Immature natural killer cell (primary cell): ENCODE results near the gene RAB14. TPM values are rescaled to one million over a fixed set of nuclear protein-coding genes. Genes with fewer than 3 reads are reported as not detected.

Experiments
- DNase-seq, 3 donors: peaks; one replicate each; pipeline ENCODE4 v3.0.0; 2022; ENCODE audit warnings: mixed read lengths in 1 of 3
- H3K27ac Mint-ChIP-seq, 6 donors: one replicate each; pipeline ENCODE4 v1.8.0; 2020; ENCODE audit warnings: mixed read lengths in 6 of 6, mild to moderate bottlenecking in 5 of 6, inconsistent platforms in 4 of 6, moderate library complexity in 3 of 6
- H3K27me3 Mint-ChIP-seq, 3 donors: one replicate each; pipeline ENCODE4 v1.8.0; 2020 to 2021; ENCODE audit warnings: low read depth in 3 of 3, mild to moderate bottlenecking in 3 of 3, mixed read lengths in 3 of 3, moderate library complexity in 3 of 3, inconsistent platforms in 1 of 3
- H3K36me3 Mint-ChIP-seq, 3 donors: one replicate each; pipeline ENCODE4 v1.8.0; 2020; ENCODE audit warnings: mixed read lengths in 3 of 3, inconsistent platforms in 2 of 3, mild to moderate bottlenecking in 2 of 3
- H3K4me1 Mint-ChIP-seq, 2 donors: one replicate each; pipeline ENCODE4 v1.8.0; 2020; ENCODE audit warnings: inconsistent platforms in 2 of 2, mild to moderate bottlenecking in 2 of 2, mixed read lengths in 2 of 2, moderate library complexity in 1 of 2
- H3K4me3 Mint-ChIP-seq, 5 donors: one replicate each; pipeline ENCODE4 v1.8.0; 2020; ENCODE audit warnings: mild to moderate bottlenecking in 5 of 5, mixed read lengths in 5 of 5, inconsistent platforms in 3 of 5, moderate library complexity in 3 of 5
- H3K9me3 Mint-ChIP-seq, 6 donors: one replicate each; pipeline ENCODE4 v1.8.0; 2020; ENCODE audit warnings: mild to moderate bottlenecking in 6 of 6, mixed read lengths in 6 of 6, inconsistent platforms in 4 of 6, moderate library complexity in 3 of 6
- polyA plus RNA-seq, 3 donors: library from polyadenylated mRNA; unstranded; fragments of 300-500 nt; fragmentation: Illumina TruSeq; gene quantifications; one replicate each; pipeline ENCODE4 v1.2.3, GENCODE V29; 2021

RAB14 gene
- polyA plus RNA-seq, 3 donors from 2014 or later = 28.2 to 44.9 (median 36.0) TPM

DNA sequence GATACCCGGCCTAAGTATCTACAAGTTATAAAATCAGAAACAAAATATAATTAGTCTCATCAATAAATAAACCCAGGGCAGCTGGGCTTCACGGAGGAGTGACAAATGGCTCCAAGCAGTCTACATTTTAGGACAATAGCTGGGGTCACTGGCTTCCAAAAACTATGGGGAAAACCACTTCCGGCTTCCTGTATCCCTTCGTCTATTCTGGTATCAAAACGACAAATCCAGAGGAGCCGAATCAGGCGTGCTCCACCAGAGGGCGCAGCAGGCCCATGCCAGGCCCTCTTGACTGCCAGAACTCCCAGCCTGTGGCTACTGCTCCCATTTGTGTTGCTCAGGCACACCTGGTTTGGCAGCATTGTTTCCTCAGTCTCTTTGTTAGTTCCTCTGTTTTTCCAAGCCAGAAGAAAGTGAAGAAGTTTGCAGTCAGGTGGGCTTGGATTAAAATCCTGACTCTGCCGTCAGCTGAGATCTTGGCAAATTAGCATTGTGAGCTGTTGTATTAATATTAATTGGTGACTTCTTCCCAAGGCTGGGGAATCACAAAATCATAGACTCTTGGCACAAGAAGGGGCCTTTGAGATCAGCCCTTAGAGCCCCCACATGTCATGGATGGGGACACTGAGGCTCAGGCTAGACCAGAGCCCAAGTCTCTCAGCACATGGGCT lies 11.6 kb upstream of the RAB14 start:
- Mint-ChIP-seq H3K36me3 (peaks cover 3 to 4% (median 4%) of the 10 kb centered on the region in 3 donors), H3K27me3 (peaks cover 0 to 2% (median 1%) of the 10 kb centered on the region in 3 donors), H3K9me3 (no peaks in the 10 kb centered on the region), H3K4me1 (peaks cover 6 to 12% of the 10 kb centered on the region in 2 donors), H3K4me3 (no peak overlapping the region), H3K27ac (no peak overlapping the region)
- DNase-seq = peak; percentile 53 to 61 (median 54)

DNA sequence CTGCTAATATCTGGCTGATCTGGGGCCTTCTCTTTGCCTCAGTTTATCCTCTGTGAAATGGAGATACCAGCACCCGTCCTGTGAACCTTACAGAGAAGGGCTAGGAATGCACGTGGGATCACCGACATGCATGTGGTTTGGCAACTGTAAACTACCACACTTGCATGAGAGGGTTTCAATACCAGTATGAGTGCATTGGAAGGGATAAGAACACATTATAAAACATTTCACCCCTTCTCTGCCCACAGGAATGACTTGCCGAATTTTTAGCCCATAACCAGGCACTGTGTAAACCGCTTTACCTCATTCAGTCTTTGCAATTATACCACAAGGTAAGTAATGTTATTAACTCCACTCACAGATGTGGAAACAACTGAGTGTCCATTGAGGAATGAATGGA lies 8.9 kb upstream of the RAB14 start:
- H3K9me3 Mint-ChIP-seq = no peaks in the 10 kb centered on the region
- H3K4me3 Mint-ChIP-seq = no peak overlapping the region
- no peak for DNase-seq

DNA sequence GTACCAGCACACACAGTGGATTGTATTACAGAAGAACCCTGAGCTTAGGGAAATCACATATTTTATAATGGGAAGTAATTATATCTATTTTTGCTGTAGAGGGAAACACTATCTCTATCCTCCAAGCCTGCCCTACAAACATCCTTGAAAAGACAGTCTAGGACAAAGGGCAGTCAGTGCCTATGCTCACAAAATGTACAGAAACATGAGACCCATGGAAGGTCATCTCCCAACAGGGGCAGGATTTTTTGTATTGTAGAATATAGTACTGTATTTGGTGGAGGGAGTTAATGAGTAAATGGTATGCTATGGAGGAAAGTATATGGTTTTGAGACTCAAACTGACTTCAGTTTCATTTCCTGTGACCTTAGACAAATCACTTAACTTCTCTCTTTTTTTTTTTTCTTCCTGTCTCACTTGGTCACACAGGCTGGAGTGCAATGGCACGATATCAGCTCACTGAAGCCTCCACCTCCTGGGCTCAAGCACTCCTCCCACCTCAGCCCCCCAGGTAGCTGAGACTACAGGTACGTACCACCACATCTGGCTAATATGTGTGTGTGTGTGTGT lies 5.8 kb upstream of the RAB14 start:
- Mint-ChIP-seq H3K27ac (peak overlapping the region in 2 of 6 donors; percentile 14 to 78), H3K9me3 (no peaks in the 10 kb centered on the region), H3K36me3 (peaks cover 0 to 4% (median 4%) of the 10 kb centered on the region in 3 donors), H3K4me3 (peak overlapping the region in 1 of 5 donors; percentile 33), H3K4me1 (peaks cover 18 to 24% of the 10 kb centered on the region in 2 donors), H3K27me3 (no peaks in the 10 kb centered on the region)
- no peak for DNase-seq

More for the DNA sequence above, 8.9 kb upstream of the RAB14 start:
- peaks cover 22 to 30% of the 10 kb centered on the region in 2 donors for H3K4me1 Mint-ChIP-seq
- H3K36me3 Mint-ChIP-seq = peaks cover 0 to 4% (median 0%) of the 10 kb centered on the region in 3 donors
- peaks cover 0 to 2% (median 1%) of the 10 kb centered on the region in 3 donors for H3K27me3 Mint-ChIP-seq
- no peak overlapping the region for H3K27ac Mint-ChIP-seq

DNA sequence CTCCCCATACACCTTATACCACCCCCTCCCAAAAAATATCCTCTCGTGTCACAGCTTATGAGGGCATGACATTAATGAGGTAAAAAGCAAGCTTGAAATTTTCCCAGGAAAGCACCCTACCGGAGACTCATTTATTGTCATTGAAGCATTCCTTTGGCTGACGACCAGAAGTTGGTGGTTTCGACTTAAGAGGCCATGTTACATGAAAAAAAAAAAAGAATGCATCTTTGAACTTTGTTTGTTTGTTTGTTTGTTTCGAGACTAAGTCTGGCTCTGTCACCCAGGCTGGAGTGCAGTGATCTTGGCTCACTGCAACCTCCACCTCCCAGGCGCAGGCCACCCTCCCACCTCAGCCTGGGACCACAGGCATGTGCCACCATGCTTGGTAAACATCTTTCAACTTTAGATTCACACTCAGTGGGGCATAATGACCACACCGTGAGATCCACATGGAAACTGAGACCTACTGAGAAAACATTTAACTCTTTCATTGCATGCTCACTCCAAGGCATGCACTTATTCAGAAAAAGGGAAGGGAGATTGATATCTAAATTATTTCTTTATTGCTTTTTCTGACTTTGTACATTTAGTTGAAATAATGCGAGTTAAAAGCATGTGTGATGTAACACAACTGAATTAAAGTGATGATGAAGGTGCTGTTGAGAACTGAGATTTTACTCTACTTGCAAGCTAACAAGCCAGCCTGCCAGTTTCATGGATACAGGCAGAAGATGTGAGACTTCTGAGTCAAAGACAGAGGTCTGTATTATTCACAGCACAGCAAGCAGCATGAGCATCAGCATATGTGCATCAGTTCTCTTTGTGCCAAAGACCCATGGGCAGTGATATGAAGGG lies 5.1 kb upstream of the RAB14 start:
- Mint-ChIP-seq H3K4me3 (no peak overlapping the region), H3K36me3 (peaks cover 0 to 4% (median 4%) of the 10 kb centered on the region in 3 donors), H3K9me3 (no peaks in the 10 kb centered on the region), H3K4me1 (peaks cover 25 to 31% of the 10 kb centered on the region in 2 donors), H3K27ac (no peak overlapping the region), H3K27me3 (peaks cover 2 to 5% (median 3%) of the 10 kb centered on the region in 3 donors)
- DNase-seq = no peak

DNA sequence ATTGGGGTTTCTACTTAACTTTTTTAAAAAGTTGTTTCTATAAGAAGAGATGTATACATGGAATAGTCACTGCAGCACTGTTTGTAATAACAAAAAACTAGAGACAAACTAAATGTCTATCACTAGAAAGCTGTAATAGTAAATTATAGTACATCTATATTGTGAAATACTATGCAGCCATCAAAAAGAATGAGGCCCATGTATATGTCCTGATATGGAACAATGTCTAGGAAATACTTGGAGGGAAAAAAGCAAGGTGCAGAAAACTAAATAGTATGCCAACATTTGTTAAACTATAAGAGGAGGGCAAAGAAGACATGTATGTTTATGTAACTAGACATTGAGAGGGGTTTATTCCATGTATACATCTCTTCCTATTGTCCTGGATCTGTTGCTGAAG lies 2.9 kb upstream of the RAB14 start:
- Mint-ChIP-seq H3K9me3 (no peaks in the 10 kb centered on the region), H3K4me1 (peaks cover 39 to 44% of the 10 kb centered on the region in 2 donors), H3K27ac (no peak overlapping the region), H3K27me3 (peaks cover 6 to 13% (median 11%) of the 10 kb centered on the region in 3 donors), H3K36me3 (peaks cover 0 to 4% (median 0%) of the 10 kb centered on the region in 3 donors), H3K4me3 (no peak overlapping the region)
- DNase-seq = no peak

DNA sequence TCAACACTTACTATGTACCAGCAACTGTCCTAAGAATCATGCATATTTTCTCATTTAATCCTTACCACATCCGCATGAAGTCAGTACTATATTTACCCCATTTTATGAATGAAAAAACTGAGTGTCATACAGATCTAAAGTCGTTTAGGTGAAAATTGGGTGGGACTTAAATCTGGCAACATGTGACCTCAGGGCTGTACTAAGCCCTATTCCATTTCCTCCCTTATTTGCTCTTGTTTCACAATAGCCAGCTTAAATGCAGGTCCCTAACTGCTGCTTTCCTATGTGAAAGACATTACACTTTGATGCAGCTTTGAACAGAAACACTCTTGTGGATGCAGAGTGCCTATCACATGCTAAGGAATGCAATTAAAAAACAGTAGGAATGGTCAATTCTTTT lies 2.5 kb upstream of the RAB14 start:
- H3K27me3 Mint-ChIP-seq = peaks cover 6 to 13% (median 11%) of the 10 kb centered on the region in 3 donors
- DNase-seq = no peak

DNA sequence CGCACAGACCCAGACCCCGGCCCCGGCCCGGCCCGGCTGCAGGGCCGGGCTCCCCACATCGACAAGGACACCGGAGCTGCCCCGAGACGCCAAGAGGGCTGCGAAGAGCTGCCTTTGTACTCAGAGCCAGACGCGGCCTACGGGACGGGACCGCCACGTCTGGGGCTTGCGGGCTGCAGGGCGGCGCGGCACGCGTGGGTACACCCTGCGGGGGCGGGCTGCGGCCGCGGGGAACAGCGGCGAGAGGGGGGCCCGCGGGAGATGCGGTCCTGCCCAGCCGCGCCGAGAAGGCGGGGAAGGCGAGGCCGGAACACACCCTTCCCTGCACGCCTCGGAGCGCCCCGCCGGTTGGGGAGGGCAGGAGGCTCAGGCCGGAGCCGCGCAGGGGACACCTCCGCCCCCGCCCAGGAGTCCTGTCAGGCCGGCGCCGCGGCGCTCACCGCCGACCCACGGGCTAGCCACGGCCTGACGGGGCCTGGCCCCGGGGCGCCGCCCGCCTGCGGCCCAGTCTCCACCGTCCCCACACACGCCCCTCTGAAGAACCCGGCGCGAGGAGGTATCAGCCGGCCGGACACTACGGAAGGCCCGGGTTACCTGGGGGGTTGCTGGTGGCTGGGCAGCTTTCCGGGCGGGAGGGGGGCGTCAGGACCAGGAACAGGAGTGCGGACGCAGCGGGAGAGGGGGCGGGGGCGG lies 478 bp downstream of the RAB14 start:
- Mint-ChIP-seq H3K27me3 (peaks cover 6 to 13% (median 11%) of the 10 kb centered on the region in 3 donors), H3K27ac (peak overlapping the region; percentile 92 to 97 (median 94)), H3K36me3 (peaks cover 0 to 4% (median 0%) of the 10 kb centered on the region in 3 donors), H3K4me3 (peak overlapping the region; percentile 93 to 99 (median 96)), H3K9me3 (no peaks in the 10 kb centered on the region), H3K4me1 (peaks cover 55 to 56% of the 10 kb centered on the region in 2 donors)
- peak; percentile 71 to 73 (median 71) for DNase-seq

More for the DNA sequence above, 2.5 kb upstream of the RAB14 start:
- peak overlapping the region in 1 of 5 donors; percentile 8 for H3K4me3 Mint-ChIP-seq
- H3K27ac Mint-ChIP-seq = no peak overlapping the region
- H3K9me3 Mint-ChIP-seq = no peaks in the 10 kb centered on the region
- peaks cover 0 to 4% (median 0%) of the 10 kb centered on the region in 3 donors for H3K36me3 Mint-ChIP-seq
- peaks cover 44 to 49% of the 10 kb centered on the region in 2 donors for H3K4me1 Mint-ChIP-seq

DNA sequence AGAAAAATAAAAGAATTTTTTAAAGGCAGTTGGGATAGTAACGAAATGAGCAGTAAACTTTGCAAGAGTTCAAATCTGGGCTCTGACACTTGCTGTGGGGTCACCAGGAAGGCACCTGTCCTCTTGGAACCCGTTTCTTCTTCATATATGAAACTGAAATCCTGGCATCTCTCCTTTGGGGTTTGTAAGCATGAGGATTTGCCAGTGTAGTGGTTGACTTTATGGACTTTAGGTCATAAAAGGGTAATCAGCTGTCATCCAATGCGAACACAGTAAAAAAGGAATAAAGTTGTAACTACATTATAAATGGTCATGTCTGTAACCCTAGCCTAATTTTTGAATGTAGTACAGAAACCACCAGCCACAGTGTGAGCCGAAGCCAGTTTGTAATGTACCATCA lies 1.3 kb downstream of the RAB14 start:
- Mint-ChIP-seq H3K4me3 (peak overlapping the region; percentile 93 to 96 (median 95)), H3K4me1 (peaks cover 63 to 65% of the 10 kb centered on the region in 2 donors), H3K27me3 (peaks cover 6 to 13% (median 11%) of the 10 kb centered on the region in 3 donors), H3K36me3 (peaks cover 0 to 3% (median 0%) of the 10 kb centered on the region in 3 donors), H3K27ac (peak overlapping the region; percentile 90 to 97 (median 93)), H3K9me3 (no peaks in the 10 kb centered on the region)
- peak in 1 of 3 donors; percentile 11 for DNase-seq

DNA sequence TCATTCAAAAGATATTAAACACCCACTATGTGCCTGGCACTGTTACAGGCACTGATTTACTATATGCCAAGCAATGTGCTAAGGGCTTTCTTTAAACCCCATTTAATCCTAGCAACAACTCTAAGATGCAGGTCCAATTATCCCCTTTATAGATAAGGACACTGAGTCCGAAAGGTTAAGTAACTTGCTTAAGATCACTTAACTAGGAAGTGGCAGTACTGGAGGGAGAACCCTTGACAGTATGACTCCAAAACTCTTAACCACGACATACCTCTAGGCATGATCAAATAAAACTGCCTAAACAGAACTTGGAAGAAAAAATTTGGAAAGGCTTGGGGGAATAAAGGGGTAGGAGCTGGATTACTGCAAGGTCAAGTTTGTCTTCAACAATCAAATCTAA lies 1.7 kb downstream of the RAB14 start:
- peaks cover 68 to 69% of the 10 kb centered on the region in 2 donors for H3K4me1 Mint-ChIP-seq
- no peak for DNase-seq
- H3K27me3 Mint-ChIP-seq = peaks cover 6 to 13% (median 11%) of the 10 kb centered on the region in 3 donors
- H3K9me3 Mint-ChIP-seq = no peaks in the 10 kb centered on the region
- peak overlapping the region; percentile 90 to 97 (median 93) for H3K27ac Mint-ChIP-seq
- no peaks in the 10 kb centered on the region for H3K36me3 Mint-ChIP-seq
- peak overlapping the region; percentile 93 to 96 (median 95) for H3K4me3 Mint-ChIP-seq

DNA sequence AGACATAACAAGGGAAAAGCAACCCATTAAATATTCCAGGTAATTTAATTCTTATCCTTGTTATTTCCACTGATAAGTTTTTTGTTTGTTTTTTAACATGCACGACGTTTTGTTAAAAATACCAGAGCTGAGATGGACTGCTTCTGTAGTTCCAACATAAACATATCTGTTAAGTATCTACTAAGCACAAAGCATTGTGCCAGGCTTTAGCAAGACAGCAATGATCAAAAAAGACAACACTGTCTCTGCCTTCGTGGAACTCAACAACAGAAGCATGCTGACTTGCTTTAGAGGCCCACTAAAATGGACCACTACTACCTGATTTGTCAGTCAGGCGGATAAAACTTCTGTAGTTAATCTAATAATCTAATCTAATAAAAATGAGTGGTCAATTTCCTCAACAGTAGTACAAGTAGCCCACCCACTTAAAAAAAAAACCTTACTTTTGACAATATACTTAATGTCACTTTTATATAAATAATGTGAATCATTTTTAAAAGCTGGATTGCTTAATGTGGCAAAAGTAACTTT lies 3.1 kb downstream of the RAB14 start:
- H3K27ac Mint-ChIP-seq = peak overlapping the region in 4 of 6 donors; percentile 51 to 94 (median 88)
- DNase-seq = no peak
- peaks cover 6 to 13% (median 11%) of the 10 kb centered on the region in 3 donors for H3K27me3 Mint-ChIP-seq
- H3K4me1 Mint-ChIP-seq = peaks cover 80 to 82% of the 10 kb centered on the region in 2 donors
- H3K9me3 Mint-ChIP-seq = no peaks in the 10 kb centered on the region
- H3K4me3 Mint-ChIP-seq = peak overlapping the region; percentile 18 to 96 (median 94)
- H3K36me3 Mint-ChIP-seq = no peaks in the 10 kb centered on the region

DNA sequence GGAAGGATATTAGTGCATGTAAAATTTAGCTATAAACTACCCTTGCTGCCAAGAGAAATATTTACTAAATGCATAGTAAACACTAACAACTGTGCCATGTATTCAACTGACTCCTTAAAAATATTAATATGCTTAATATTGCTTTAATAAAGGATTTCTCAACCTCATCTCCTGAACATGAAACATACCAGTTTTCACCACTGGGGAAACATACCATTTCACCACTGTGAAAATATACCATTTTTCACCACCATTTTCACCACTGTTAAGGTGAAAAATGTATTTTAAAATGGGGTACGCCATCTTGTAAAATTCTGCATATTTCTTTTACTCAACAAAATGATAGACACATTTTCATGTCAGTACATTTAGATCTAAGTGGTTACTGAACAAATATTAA lies 4.5 kb downstream of the RAB14 start:
- peaks cover 86 to 92% of the 10 kb centered on the region in 2 donors for H3K4me1 Mint-ChIP-seq

DNA sequence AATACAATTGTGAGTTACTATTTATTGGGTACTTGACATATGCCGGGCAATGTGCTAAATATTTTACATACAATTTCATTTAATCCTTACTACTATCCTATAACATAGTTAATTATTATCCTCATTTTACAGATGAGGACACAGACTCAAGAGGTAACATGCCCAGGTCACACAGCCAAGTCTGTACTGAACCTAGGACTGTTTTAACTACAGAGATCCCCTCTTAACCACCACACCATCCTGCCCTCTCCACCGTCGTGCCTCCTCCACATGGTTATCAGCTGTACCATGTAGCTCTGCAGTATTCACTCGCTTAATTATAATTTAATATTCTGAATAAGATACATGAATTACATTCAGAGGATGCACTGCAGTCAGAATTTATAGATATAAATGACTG lies 5.3 kb downstream of the RAB14 start:
- Mint-ChIP-seq H3K36me3 (no peaks in the 10 kb centered on the region), H3K27me3 (peaks cover 0 to 7% (median 4%) of the 10 kb centered on the region in 3 donors), H3K4me1 (peaks cover 85 to 95% of the 10 kb centered on the region in 2 donors), H3K27ac (peak overlapping the region in 2 of 6 donors; percentile 67 to 73), H3K4me3 (peak overlapping the region; percentile 18 to 72 (median 50)), H3K9me3 (no peaks in the 10 kb centered on the region)
- no peak for DNase-seq

More for the DNA sequence above, 4.5 kb downstream of the RAB14 start:
- peak overlapping the region in 1 of 6 donors; percentile 47 for H3K27ac Mint-ChIP-seq
- H3K36me3 Mint-ChIP-seq = no peaks in the 10 kb centered on the region
- H3K27me3 Mint-ChIP-seq = peaks cover 6 to 13% (median 10%) of the 10 kb centered on the region in 3 donors
- DNase-seq = no peak
- no peaks in the 10 kb centered on the region for H3K9me3 Mint-ChIP-seq
- H3K4me3 Mint-ChIP-seq = peak overlapping the region; percentile 3 to 94 (median 65)

DNA sequence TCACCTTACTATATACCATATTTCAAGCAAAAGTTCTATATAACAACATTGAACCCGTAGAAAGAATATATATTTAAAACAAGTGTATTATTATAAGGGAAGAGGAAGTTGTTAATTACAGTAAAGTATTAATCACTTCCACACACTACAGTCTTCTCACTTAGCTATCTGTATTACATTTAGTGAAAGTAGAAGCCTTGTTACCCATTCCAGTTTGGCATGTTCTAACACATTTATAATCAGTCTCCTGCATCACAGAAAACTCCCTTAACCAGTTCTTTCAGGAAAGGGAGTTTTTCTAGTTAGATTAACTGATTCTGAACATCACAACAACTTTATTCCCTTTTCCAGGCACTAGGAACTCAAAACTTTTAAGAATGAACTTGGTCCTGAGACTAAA lies 6.9 kb downstream of the RAB14 start:
- Mint-ChIP-seq H3K9me3 (no peaks in the 10 kb centered on the region), H3K36me3 (no peaks in the 10 kb centered on the region), H3K4me1 (peaks cover 88 to 100% of the 10 kb centered on the region in 2 donors), H3K4me3 (peak overlapping the region in 2 of 5 donors; percentile 26 to 56), H3K27ac (peak overlapping the region in 1 of 6 donors; percentile 8), H3K27me3 (no peaks in the 10 kb centered on the region)
- no peak for DNase-seq
